GM12878 (cell line): ENCODE data around the gene CELSR1. TPM values are rescaled to one million over a fixed set of nuclear protein-coding genes. Genes with fewer than 3 reads are reported as not detected.

ENCODE experiments used
- ATAC-seq: fragments of 200-7000 bp; cut with Tn5 transposase; 3 replicates; pipeline ENCODE4 v1.9.1; 2020; ENCODE audit warnings: mild to moderate bottlenecking, moderate library complexity
- BruUV-seq: library from RNA; stranded (reverse); fragments of 400-500 nt; replicated peaks from 2 replicates; lab custom pipeline; 2021; lab: Mats Ljungman, UMichigan
- CTCF ChIA-PET: fragments of 300-600 bp; sonication (Branson Sonifier 250); formaldehyde crosslinking; extraction: SDS; loops from one replicate; lab custom pipeline; 2021; ENCODE audit warnings: inconsistent platforms; lab: Yijun Ruan, JAX
- POLR2A ChIA-PET: fragments of 350-600 bp; formaldehyde crosslinking; extraction: SDS; loops from one replicate; lab custom pipeline; 2021; ENCODE audit warnings: inconsistent platforms; lab: Charles Lee
- RAD21 ChIA-PET: fragments of 300-600 bp; sonication (Branson Sonifier 250); formaldehyde crosslinking; loops from one replicate; lab custom pipeline; 2023; ENCODE audit warnings: antibody characterized with exemption; ENCODE audit not compliant: unreplicated experiment; lab: Charles Lee
- SMC1A ChIA-PET: fragments of 300-600 bp; sonication (Branson Sonifier 250); formaldehyde crosslinking; loops from one replicate; lab custom pipeline; 2023; ENCODE audit not compliant: unreplicated experiment, uncharacterized antibody; lab: Charles Lee
- DNase-seq: peaks from one replicate; pipeline ENCODE4 v3.0.0-alpha.2; 2011; ENCODE audit warnings: low read depth, low spot score
- FAIRE-seq: peaks from 3 replicates; lab custom pipeline; 2011; peaks lifted over from hg19 to GRCh38; lab: Jason Lieb, UNC
- H2AFZ ChIP-seq: 2 replicates; pipeline ENCODE4 v1.6.0; 2011; ENCODE audit warnings: low read depth, low read length, control low read depth; ENCODE audit not compliant: control insufficient read depth
- H3K27ac ChIP-seq: 2 replicates; pipeline ENCODE4 v1.5.1; 2011; ENCODE audit warnings: control low read depth; ENCODE audit not compliant: control insufficient read depth, insufficient read depth
- H3K27me3 ChIP-seq, 2 experiments: replicated peaks in 1 of 2; 2 replicates each; pipeline versions ENCODE4 v1.6.0 to v1.6.1; 2011; ENCODE audit warnings: low read length in 1 of 2; ENCODE audit not compliant: control insufficient read depth in 2 of 2, insufficient read depth in 2 of 2
- H3K36me3 ChIP-seq, 2 experiments: 2 replicates each; pipeline ENCODE4 v1.5.1; 2011; ENCODE audit warnings: low read length in 1 of 2; ENCODE audit not compliant: control insufficient read depth in 2 of 2, insufficient read depth in 2 of 2
- H3K4me1 ChIP-seq: 2 replicates; pipeline ENCODE4 v1.6.1; 2011; ENCODE audit warnings: mild to moderate bottlenecking, low read length, moderate library complexity, mixed read lengths; ENCODE audit not compliant: control insufficient read depth, insufficient read depth
- H3K4me2 ChIP-seq: 2 replicates; pipeline ENCODE4 v1.6.0; 2011; ENCODE audit warnings: control low read depth; ENCODE audit not compliant: control insufficient read depth, insufficient read depth
- H3K4me3 ChIP-seq: fragments of 200-600 bp; sonication (generic); 2 replicates; pipeline ENCODE4 v1.5.1; 2016
- H3K79me2 ChIP-seq: 2 replicates; pipeline ENCODE4 v1.6.0; 2011; ENCODE audit warnings: low read length; ENCODE audit not compliant: control insufficient read depth, insufficient read depth
- H3K9ac ChIP-seq: 2 replicates; pipeline ENCODE4 v1.8.0; 2011; ENCODE audit warnings: low read length, control low read depth, mixed read lengths; ENCODE audit not compliant: control insufficient read depth, insufficient read depth
- H3K9me3 ChIP-seq: replicated peaks from 3 replicates; pipeline ENCODE4 v1.5.1; 2011; ENCODE audit warnings: mild to moderate bottlenecking, low read length; ENCODE audit not compliant: control insufficient read depth, insufficient read depth
- H4K20me1 ChIP-seq: 2 replicates; pipeline ENCODE4 v1.6.0; 2011; ENCODE audit not compliant: control insufficient read depth, insufficient read depth
- CHD4 ChIP-seq: fragments of 200-600 bp; sonication (generic); IDR thresholded peaks from 2 replicates; pipeline ENCODE4 v1.6.1; 2016; ENCODE audit warnings: mild to moderate bottlenecking
- EZH2 ChIP-seq: IDR thresholded peaks from 2 replicates; pipeline ENCODE4 v1.6.1; 2012; ENCODE audit warnings: low read depth, mild to moderate bottlenecking, control low read depth, inconsistent platforms, low read length, borderline replicate concordance; ENCODE audit not compliant: control insufficient read depth
- IKZF2 ChIP-seq, 2 experiments: fragments of 450-650 bp; IDR thresholded peaks; 2 replicates each; pipeline ENCODE4 v1.6.1; 2017; ENCODE audit warnings: mild to moderate bottlenecking in 2 of 2, moderate library complexity in 2 of 2
- IRF4 ChIP-seq: IDR thresholded peaks from 2 replicates; pipeline ENCODE4 v1.6.1; 2011; ENCODE audit warnings: low read depth, low read length
- LARP7 ChIP-seq: fragments of 450-650 bp; IDR thresholded peaks from 2 replicates; pipeline ENCODE4 v1.6.1; 2017; ENCODE audit warnings: mild to moderate bottlenecking
- NR2C1 ChIP-seq: fragments of 450-650 bp; IDR thresholded peaks from 2 replicates; pipeline ENCODE4 v1.6.1; 2017; ENCODE audit warnings: antibody characterized with exemption, mild to moderate bottlenecking, moderate library complexity
- NR2F1 ChIP-seq: fragments of 450-650 bp; conservative IDR thresholded peaks from 2 replicates; pipeline ENCODE4 v1.6.1; 2017; ENCODE audit warnings: mild to moderate bottlenecking
- PAX8 ChIP-seq: fragments of 450-650 bp; IDR thresholded peaks from 2 replicates; pipeline ENCODE4 v1.6.1; 2017; ENCODE audit warnings: mild to moderate bottlenecking, moderate library complexity
- RBBP5 ChIP-seq: fragments of 200-600 bp; sonication (generic); conservative IDR thresholded peaks from 2 replicates; pipeline ENCODE4 v1.6.1; 2016
- YBX1 ChIP-seq: fragments of 450-650 bp; IDR thresholded peaks from 2 replicates; pipeline ENCODE4 v1.6.1; 2016; ENCODE audit warnings: antibody characterized with exemption
- WGBS: methylation state at CpG from one replicate; pipeline ENCODE4 v1.1.6; 2016; ENCODE audit warnings: low lambda C conversion rate; ENCODE audit not compliant: insufficient replicate concordance, insufficient coverage; ENCODE audit errors: missing lambda C conversion rate; 5-methylcytosine and 5-hydroxymethylcytosine counted together
- in situ Hi-C: fragments of 300-500 bp; cut with MboI; formaldehyde crosslinking; loops from 9 replicates; pipeline ENCODE4 v1.14.3; 2018; ENCODE audit warnings: mixed read lengths
- intact Hi-C: fragments of 100-400 bp; cut with micrococcal nuclease; formaldehyde crosslinking; loops from one replicate; pipeline ENCODE4 v1.14.2; 2022; ENCODE audit not compliant: unreplicated experiment
- polyA plus RNA-seq, 11 experiments: library from polyadenylated mRNA; depleted of rRNA in 4 of 11; unstranded in 6 of 11; stranded (reverse) in 5 of 11; fragments of >200 nt; fragmentation: Nextera tagmentation in 4 of 11; fragmentation: Illumina TruSeq in 1 of 11; extraction: Ambion mirVana in 4 of 11; extraction: Trizol in 1 of 11; gene quantifications; 1 replicate in 1 of 11; 2 replicates in 10 of 11; pipeline versions ENCODE4 v1.2.1 to v1.2.3, GENCODE V29; 2011 to 2016; ENCODE audit warnings: inconsistent platforms in 2 of 11, missing spikeins in 2 of 11, low read depth in 1 of 11
- total RNA-seq, 4 experiments: library from RNA; depleted of rRNA in 3 of 4; stranded (reverse); fragments of >200 nt in 3 of 4; fragmentation: Illumina TruSeq in 1 of 4; extraction: Trizol in 1 of 4; gene quantifications; 2 replicates each; pipeline versions ENCODE4 v1.2.1 to v1.2.3, GENCODE V29; 2013 to 2021
- TF ChIP-seq, protein P1 (sequence below): fragments of 450-650 bp; IDR thresholded peaks from 2 replicates; pipeline ENCODE4 v1.6.1; 2017; ENCODE audit warnings: antibody characterized with exemption, mild to moderate bottlenecking, moderate library complexity
- TF ChIP-seq, protein P2 (sequence below): fragments of 450-650 bp; IDR thresholded peaks from 2 replicates; pipeline ENCODE4 v1.6.1; 2018; ENCODE audit warnings: mild to moderate bottlenecking, low read depth, moderate library complexity; ENCODE audit not compliant: partially characterized antibody
- TF ChIP-seq, protein P3 (sequence below): IDR thresholded peaks from 2 replicates; pipeline ENCODE4 v1.6.1; 2012; ENCODE audit warnings: low read length, inconsistent platforms
- TF ChIP-seq, protein P4 (sequence below): fragments of 450-650 bp; IDR thresholded peaks from 2 replicates; pipeline ENCODE4 v1.6.1; 2016; ENCODE audit warnings: mild to moderate bottlenecking

Gene CELSR1
- total and polyA plus RNA-seq, 10 of the 15 experiments (the other 5 are each of a cell fraction or from before 2014, with no cell fraction given), result 0.05 to 1.7 (median 0.35) TPM; not detected in 2

DNA sequence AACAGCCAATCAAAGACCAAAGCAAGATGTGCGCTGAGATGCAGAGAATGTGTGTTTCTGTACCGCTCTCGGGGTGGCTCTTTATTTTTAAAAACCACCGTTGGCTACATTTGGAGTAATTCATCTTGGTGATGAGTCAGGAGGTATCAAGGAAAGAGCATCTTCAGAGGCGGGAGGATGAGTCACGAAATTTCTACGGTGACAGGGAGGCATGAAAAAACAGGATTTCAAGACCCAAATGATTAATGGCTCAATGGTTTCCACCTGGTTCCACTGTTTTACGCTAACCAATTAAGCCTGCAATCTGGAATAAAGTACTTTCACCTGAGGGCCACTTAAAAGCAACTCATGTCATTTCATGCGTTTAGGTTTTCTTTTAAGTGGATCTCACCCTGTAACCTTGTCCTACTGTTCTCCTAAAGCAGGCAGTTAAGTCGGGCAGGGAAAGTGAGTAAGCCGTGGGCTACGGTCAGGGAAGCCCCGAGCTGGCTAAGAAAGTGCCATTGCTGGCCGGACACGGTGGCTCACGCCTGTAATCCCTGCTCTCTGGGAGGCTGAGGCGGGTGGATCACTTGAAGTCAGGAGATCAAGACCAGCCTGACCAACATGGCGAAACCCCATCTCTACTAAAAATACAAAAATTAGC lies 74.6 kb downstream of the CELSR1 start:
- ChIA-PET CTCF (no interaction called here), SMC1A (no interaction called here), RAD21 (no interaction called here), POLR2A (interaction anchor here (0.6 kb wide), 1 partner anchor 63 kb away, joined by 4 read pairs; no protein-coding TSS in a partner anchor)
- no peaks in the 10 kb centered on the region for H3K9me3 ChIP-seq
- no peaks in the 10 kb centered on the region for H4K20me1 ChIP-seq
- no peak for DNase-seq
- no peak overlapping the region for H2AFZ ChIP-seq
- no TSS peak for BruUV-seq
- no peak overlapping the region for H3K4me2 ChIP-seq
- in situ Hi-C loops (no loop called here), intact Hi-C loops (no loop called here)
- no peak overlapping the region for H3K4me3 ChIP-seq
- FAIRE-seq, result no peak
- H3K79me2 ChIP-seq, result no peaks in the 10 kb centered on the region
- H3K27ac ChIP-seq, result no peak overlapping the region
- no peak for ATAC-seq
- peaks cover 0 to 1% of the 10 kb centered on the region in 2 experiments; a peak in 1 of 4 replicates for H3K36me3 ChIP-seq
- WGBS, result 70% methylated on average over 18 of the region's 18 CpGs
- H3K27me3 ChIP-seq, result no peaks in the 10 kb centered on the region; a peak in 1 of 4 replicates
- TF ChIP-seq, protein P1, sequence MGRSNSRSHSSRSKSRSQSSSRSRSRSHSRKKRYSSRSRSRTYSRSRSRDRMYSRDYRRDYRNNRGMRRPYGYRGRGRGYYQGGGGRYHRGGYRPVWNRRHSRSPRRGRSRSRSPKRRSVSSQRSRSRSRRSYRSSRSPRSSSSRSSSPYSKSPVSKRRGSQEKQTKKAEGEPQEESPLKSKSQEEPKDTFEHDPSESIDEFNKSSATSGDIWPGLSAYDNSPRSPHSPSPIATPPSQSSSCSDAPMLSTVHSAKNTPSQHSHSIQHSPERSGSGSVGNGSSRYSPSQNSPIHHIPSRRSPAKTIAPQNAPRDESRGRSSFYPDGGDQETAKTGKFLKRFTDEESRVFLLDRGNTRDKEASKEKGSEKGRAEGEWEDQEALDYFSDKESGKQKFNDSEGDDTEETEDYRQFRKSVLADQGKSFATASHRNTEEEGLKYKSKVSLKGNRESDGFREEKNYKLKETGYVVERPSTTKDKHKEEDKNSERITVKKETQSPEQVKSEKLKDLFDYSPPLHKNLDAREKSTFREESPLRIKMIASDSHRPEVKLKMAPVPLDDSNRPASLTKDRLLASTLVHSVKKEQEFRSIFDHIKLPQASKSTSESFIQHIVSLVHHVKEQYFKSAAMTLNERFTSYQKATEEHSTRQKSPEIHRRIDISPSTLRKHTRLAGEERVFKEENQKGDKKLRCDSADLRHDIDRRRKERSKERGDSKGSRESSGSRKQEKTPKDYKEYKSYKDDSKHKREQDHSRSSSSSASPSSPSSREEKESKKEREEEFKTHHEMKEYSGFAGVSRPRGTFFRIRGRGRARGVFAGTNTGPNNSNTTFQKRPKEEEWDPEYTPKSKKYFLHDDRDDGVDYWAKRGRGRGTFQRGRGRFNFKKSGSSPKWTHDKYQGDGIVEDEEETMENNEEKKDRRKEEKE, result no peak
- TF ChIP-seq NR2C1 (no peak), NR2F1 (no peak), LARP7 (no peak), YBX1 (no peak), IKZF2 (IDR thresholded peaks at IDR 0.05) (no peak), CHD4 (no peak), RBBP5 (no peak), EZH2 (no peak), PAX8 (no peak), IRF4 (no peak)
- TF ChIP-seq, protein P2, sequence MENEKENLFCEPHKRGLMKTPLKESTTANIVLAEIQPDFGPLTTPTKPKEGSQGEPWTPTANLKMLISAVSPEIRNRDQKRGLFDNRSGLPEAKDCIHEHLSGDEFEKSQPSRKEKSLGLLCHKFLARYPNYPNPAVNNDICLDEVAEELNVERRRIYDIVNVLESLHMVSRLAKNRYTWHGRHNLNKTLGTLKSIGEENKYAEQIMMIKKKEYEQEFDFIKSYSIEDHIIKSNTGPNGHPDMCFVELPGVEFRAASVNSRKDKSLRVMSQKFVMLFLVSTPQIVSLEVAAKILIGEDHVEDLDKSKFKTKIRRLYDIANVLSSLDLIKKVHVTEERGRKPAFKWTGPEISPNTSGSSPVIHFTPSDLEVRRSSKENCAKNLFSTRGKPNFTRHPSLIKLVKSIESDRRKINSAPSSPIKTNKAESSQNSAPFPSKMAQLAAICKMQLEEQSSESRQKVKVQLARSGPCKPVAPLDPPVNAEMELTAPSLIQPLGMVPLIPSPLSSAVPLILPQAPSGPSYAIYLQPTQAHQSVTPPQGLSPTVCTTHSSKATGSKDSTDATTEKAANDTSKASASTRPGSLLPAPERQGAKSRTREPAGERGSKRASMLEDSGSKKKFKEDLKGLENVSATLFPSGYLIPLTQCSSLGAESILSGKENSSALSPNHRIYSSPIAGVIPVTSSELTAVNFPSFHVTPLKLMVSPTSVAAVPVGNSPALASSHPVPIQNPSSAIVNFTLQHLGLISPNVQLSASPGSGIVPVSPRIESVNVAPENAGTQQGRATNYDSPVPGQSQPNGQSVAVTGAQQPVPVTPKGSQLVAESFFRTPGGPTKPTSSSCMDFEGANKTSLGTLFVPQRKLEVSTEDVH, result no peak
- TF ChIP-seq, protein P3, sequence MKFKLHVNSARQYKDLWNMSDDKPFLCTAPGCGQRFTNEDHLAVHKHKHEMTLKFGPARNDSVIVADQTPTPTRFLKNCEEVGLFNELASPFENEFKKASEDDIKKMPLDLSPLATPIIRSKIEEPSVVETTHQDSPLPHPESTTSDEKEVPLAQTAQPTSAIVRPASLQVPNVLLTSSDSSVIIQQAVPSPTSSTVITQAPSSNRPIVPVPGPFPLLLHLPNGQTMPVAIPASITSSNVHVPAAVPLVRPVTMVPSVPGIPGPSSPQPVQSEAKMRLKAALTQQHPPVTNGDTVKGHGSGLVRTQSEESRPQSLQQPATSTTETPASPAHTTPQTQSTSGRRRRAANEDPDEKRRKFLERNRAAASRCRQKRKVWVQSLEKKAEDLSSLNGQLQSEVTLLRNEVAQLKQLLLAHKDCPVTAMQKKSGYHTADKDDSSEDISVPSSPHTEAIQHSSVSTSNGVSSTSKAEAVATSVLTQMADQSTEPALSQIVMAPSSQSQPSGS, result no peak
- TF ChIP-seq, protein P4, sequence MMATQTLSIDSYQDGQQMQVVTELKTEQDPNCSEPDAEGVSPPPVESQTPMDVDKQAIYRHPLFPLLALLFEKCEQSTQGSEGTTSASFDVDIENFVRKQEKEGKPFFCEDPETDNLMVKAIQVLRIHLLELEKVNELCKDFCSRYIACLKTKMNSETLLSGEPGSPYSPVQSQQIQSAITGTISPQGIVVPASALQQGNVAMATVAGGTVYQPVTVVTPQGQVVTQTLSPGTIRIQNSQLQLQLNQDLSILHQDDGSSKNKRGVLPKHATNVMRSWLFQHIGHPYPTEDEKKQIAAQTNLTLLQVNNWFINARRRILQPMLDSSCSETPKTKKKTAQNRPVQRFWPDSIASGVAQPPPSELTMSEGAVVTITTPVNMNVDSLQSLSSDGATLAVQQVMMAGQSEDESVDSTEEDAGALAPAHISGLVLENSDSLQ, result no peak
- no peak overlapping the region for H3K9ac ChIP-seq
- no peaks in the 10 kb centered on the region for H3K4me1 ChIP-seq
